Endothelial cell of hepatic sinusoid (primary cell): ENCODE measurements around the gene KCNJ6.

ENCODE experiments used
- in situ Hi-C: cut with HindIII; loops from 2 replicates; pipeline ENCODE4 v1.10.0; 2017; ENCODE audit warnings: low sequenced_read_pairs

Gene KCNJ6

DNA sequence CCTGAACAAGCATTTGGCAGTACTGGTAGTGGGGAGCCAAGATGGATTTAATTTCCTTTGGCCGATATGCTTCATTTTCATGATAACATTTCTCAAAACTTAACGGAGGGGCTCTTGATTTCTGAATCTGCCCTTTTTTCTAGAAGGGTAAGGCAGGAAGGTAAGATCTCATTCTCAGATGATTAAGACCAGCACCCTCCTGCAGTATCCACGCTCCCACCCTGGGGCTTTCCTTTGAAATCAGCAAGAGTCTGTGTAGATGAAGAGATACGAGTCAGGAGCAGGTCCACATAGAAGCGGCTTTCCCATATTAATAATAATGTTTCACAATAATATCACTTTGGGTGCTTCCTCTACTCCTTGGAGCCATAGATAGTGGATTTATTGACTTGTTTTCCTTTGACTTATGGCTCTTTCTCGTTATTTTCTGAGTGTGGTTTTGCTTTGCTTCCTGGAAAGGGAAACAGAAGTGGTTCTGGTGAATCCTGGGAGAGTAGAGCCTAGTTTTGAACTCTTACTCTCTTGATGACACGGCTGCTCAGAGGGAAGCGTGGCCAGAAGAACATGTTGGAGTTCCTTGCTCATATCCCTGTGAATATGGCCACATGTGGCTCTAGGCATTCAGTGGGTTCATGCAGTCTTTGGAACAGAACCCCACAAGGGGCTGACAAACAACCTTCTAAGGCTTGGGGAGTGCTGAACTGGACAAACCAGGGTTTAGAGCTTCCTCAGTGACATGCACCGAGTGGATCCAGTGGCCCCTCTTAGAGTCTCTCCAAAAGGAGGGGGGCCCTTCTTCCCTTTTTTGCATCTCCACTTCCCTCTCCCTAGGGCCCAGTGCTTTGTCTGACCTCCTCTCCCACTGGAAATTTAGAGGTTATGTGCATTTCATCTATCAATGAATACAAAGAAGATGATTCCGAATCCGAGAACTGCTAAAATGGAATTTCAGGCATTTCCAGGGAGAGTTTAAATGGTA lies 354.0 kb downstream of the KCNJ6 start:
- in situ Hi-C loops = no loop called here

DNA sequence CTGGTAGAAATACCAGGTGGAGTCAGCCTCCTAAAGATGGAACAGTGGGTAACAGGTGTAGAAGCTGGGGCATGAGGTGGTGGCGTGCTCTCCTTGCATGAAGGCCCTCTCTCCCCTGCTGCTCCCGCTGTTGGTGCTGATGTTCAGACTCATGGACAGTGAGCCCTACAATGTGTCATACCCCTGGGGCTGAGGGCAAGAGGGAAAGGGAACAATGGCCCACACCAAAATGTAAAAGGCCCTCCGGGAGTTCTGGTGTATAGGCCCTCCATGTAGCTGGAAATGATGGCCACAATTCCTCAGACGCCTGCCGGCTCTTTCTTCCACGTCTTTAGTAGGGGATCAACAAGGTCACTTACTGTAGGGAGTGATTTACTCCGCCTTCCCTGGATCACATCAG lies 354.8 kb downstream of the KCNJ6 start:
- in situ Hi-C loops = no loop called here

DNA sequence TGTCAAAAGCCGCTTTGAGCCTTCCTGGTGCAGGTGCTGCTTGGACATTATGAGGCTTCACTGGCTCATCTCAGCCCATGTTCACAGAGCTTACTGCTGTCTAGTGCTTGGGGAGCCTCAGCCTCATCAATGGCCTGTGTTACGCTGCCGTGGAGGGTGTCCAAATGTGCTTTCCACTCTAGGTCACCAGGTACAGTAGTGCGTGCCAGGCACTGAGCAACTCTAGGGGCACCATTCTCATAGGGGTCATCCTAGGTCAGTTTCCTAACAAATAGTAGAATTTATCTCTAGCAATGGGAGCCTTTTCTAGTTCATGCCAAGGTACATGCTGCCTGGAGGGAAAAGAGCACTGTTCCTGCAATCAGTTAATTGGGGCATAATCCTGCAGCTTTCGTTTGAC lies 355.9 kb downstream of the KCNJ6 start:
- in situ Hi-C loops = no loop called here

DNA sequence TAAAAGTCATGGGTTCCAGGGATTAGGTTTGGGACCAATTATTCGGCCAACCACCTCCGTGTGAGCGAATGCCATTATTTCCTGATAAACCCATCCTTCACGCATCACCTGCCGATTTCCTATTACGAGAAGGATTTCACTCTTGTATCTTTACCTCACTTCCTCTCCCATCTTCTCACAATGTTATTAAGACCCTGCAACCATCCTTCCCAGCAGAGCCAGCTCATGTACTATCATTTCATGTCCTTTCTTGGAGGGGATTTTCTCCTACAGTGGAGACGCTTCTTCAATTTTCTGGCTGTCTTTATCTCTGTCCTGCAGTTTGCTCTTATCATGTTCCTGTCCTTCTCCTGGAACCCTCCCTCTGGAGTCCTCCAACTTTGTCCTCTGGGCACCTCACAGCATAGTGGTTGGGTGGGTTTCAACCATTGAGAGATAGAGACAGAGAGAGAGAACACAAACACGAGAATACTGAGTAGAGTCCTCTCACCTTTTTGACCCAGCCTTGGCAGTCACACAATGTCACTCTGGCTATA lies 357.5 kb downstream of the KCNJ6 start:
- in situ Hi-C loops = no loop called here
